H9 (cell line): ENCODE data around the gene CREG2. TPM values are rescaled to one million over a fixed set of nuclear protein-coding genes. Genes with fewer than 3 reads are reported as not detected.

ENCODE experiments used
- DNase-seq: peaks from one replicate; pipeline ENCODE4 v3.0.0-alpha.2; 2017
- H2AFZ ChIP-seq: one replicate; pipeline ENCODE4 v1.6.1; 2013; ENCODE audit warnings: mild to moderate bottlenecking, low read length, control low read depth, moderate library complexity
- H2AK5ac ChIP-seq: 2 replicates; pipeline ENCODE4 v1.6.1; 2013; ENCODE audit warnings: low read length, control low read depth, mixed read lengths; ENCODE audit not compliant: insufficient read length
- H2BK120ac ChIP-seq: one replicate; pipeline ENCODE4 v1.6.1; 2013; ENCODE audit warnings: low read depth, mild to moderate bottlenecking, low read length, control low read depth, inconsistent platforms; ENCODE audit not compliant: poor library complexity, severe bottlenecking
- H2BK12ac ChIP-seq: 2 replicates; pipeline ENCODE4 v1.6.1; 2013; ENCODE audit warnings: low read length, control low read depth, mixed read lengths, low read depth; ENCODE audit not compliant: insufficient read length
- H2BK15ac ChIP-seq: 2 replicates; pipeline ENCODE4 v1.6.1; 2013; ENCODE audit warnings: low read depth, low read length, control low read depth
- H2BK20ac ChIP-seq: one replicate; pipeline ENCODE4 v1.6.1; 2013; ENCODE audit warnings: low read depth, mild to moderate bottlenecking, low read length, control low read depth, inconsistent platforms; ENCODE audit not compliant: poor library complexity, severe bottlenecking
- H2BK5ac ChIP-seq: 2 replicates; pipeline ENCODE4 v1.6.1; 2013; ENCODE audit warnings: low read length, control low read depth, mixed read lengths; ENCODE audit not compliant: insufficient read length
- H3K14ac ChIP-seq: 2 replicates; pipeline ENCODE4 v1.6.1; 2013; ENCODE audit warnings: low read length, control low read depth; ENCODE audit not compliant: insufficient read depth
- H3K18ac ChIP-seq: 2 replicates; pipeline ENCODE4 v1.6.1; 2013; ENCODE audit warnings: low read depth, mild to moderate bottlenecking, mixed read lengths, low read length, control low read depth; ENCODE audit not compliant: insufficient read length
- H3K23ac ChIP-seq: 2 replicates; pipeline ENCODE4 v1.6.1; 2013; ENCODE audit warnings: low read length, control low read depth, mixed read lengths, low read depth; ENCODE audit not compliant: insufficient read length
- H3K23me2 ChIP-seq: 2 replicates; pipeline ENCODE4 v1.6.1; 2013; ENCODE audit warnings: low read depth, mild to moderate bottlenecking, mixed read lengths, low read length, control low read depth; ENCODE audit not compliant: insufficient read length, poor library complexity, severe bottlenecking
- H3K27ac ChIP-seq: 2 replicates; pipeline ENCODE4 v1.5.1; 2013; ENCODE audit warnings: low read length, control low read depth, mixed read lengths, low read depth; ENCODE audit not compliant: insufficient read length
- H3K27me3 ChIP-seq: 2 replicates; pipeline ENCODE4 v1.6.1; 2013; ENCODE audit warnings: low read length, control low read depth, inconsistent platforms; ENCODE audit not compliant: insufficient read depth
- H3K4ac ChIP-seq: 2 replicates; pipeline ENCODE4 v1.6.1; 2013; ENCODE audit warnings: low read depth, mild to moderate bottlenecking, control low read depth, inconsistent platforms, low read length, moderate library complexity
- H3K4me1 ChIP-seq: 2 replicates; pipeline ENCODE4 v1.6.1; 2013; ENCODE audit warnings: low read length, control low read depth, inconsistent platforms; ENCODE audit not compliant: insufficient read depth
- H3K4me2 ChIP-seq: 2 replicates; pipeline ENCODE4 v1.6.1; 2013; ENCODE audit warnings: low read length, control low read depth, mixed read lengths; ENCODE audit not compliant: insufficient read length, insufficient read depth
- H3K56ac ChIP-seq: 2 replicates; pipeline ENCODE4 v1.6.1; 2013; ENCODE audit warnings: low read depth, mild to moderate bottlenecking, mixed read lengths, low read length, control low read depth; ENCODE audit not compliant: insufficient read length
- H3K79me1 ChIP-seq: 2 replicates; pipeline ENCODE4 v1.6.1; 2013; ENCODE audit warnings: low read depth, mild to moderate bottlenecking, moderate library complexity, low read length, control low read depth, inconsistent platforms; ENCODE audit not compliant: insufficient read depth, poor library complexity, severe bottlenecking
- H3K79me2 ChIP-seq: 2 replicates; pipeline ENCODE4 v1.6.1; 2013; ENCODE audit warnings: low read length, control low read depth, inconsistent platforms; ENCODE audit not compliant: insufficient read depth
- H3K9ac ChIP-seq: 2 replicates; pipeline ENCODE4 v1.6.1; 2013; ENCODE audit warnings: low read length, control low read depth, mixed read lengths; ENCODE audit not compliant: insufficient read length; ENCODE audit errors: extremely low read depth
- H3K9me3 ChIP-seq: one replicate; pipeline ENCODE4 v1.6.1; 2013; ENCODE audit warnings: low read depth, low read length, inconsistent platforms; ENCODE audit not compliant: control insufficient read depth
- H3T11ph ChIP-seq: one replicate; pipeline ENCODE4 v1.6.1; 2013; ENCODE audit warnings: mild to moderate bottlenecking, low read length, control low read depth, inconsistent platforms
- H4K20me1 ChIP-seq: one replicate; pipeline ENCODE4 v1.6.1; 2013; ENCODE audit not compliant: control insufficient read depth, insufficient read length, insufficient read depth
- H4K5ac ChIP-seq: 2 replicates; pipeline ENCODE4 v1.6.1; 2013; ENCODE audit warnings: low read depth, mild to moderate bottlenecking, mixed read lengths, low read length, control low read depth; ENCODE audit not compliant: insufficient read length
- H4K8ac ChIP-seq: replicated peaks from 2 replicates; pipeline ENCODE4 v1.6.1; 2013; ENCODE audit warnings: low read length, control low read depth, mixed read lengths, low read depth; ENCODE audit not compliant: insufficient read length
- H4K91ac ChIP-seq: 2 replicates; pipeline ENCODE4 v1.6.1; 2013; ENCODE audit warnings: low read depth, mild to moderate bottlenecking, moderate library complexity, mixed read lengths, low read length, control low read depth; ENCODE audit not compliant: insufficient read length
- H3K27ac Mint-ChIP-seq, 3 experiments: 2 replicates in 2 of 3; 3 replicates in 1 of 3; pipeline ENCODE4 v1.8.0; 2020 to 2021; ENCODE audit warnings: mixed read lengths in 3 of 3, mild to moderate bottlenecking in 1 of 3, moderate library complexity in 1 of 3
- H3K27me3 Mint-ChIP-seq: 2 replicates; pipeline ENCODE4 v1.8.0; 2021; ENCODE audit warnings: low read depth, mild to moderate bottlenecking, moderate library complexity, mixed read lengths
- H3K36me3 Mint-ChIP-seq, 3 experiments: 2 replicates in 2 of 3; 3 replicates in 1 of 3; pipeline ENCODE4 v1.8.0; 2020 to 2021; ENCODE audit warnings: low read depth in 3 of 3, mixed read lengths in 3 of 3; ENCODE audit not compliant: insufficient read depth in 1 of 3
- H3K4me1 Mint-ChIP-seq, 2 experiments: 2 replicates each; pipeline ENCODE4 v1.8.0; 2020; ENCODE audit warnings: mixed read lengths in 2 of 2
- H3K4me3 Mint-ChIP-seq, 2 experiments: 2 replicates in 1 of 2; 3 replicates in 1 of 2; pipeline ENCODE4 v1.8.0; 2020 to 2021; ENCODE audit warnings: mild to moderate bottlenecking in 2 of 2, mixed read lengths in 2 of 2, moderate library complexity in 1 of 2
- H3K9me3 Mint-ChIP-seq, 2 experiments: 2 replicates in 1 of 2; 3 replicates in 1 of 2; pipeline ENCODE4 v1.8.0; 2020; ENCODE audit warnings: mild to moderate bottlenecking in 2 of 2, mixed read lengths in 2 of 2, moderate library complexity in 1 of 2
- WGBS: extraction: QIAGEN DNeasy Blood & Tissue Kit; methylation state at CpG from one replicate; pipeline ENCODE4 v1.1.7; 2013; ENCODE audit warnings: missing lambda C conversion rate, low lambda C conversion rate, mixed read lengths; ENCODE audit not compliant: insufficient read length; ENCODE audit errors: extremely low coverage; 5-methylcytosine and 5-hydroxymethylcytosine counted together
- total RNA-seq: library from RNA; stranded (reverse); gene quantifications from 2 replicates; pipeline ENCODE4 v1.2.1, GENCODE V29; 2021
- TF ChIP-seq, protein P1 (sequence below): fragments of 200-600 bp; sonication (generic); conservative IDR thresholded peaks from 3 replicates; pipeline ENCODE4 v1.8.0; 2021; ENCODE audit warnings: antibody characterized with exemption, mild to moderate bottlenecking

The CREG2 gene
- total RNA-seq, 1 experiment from 2014 or later: 0.77 TPM

DNA sequence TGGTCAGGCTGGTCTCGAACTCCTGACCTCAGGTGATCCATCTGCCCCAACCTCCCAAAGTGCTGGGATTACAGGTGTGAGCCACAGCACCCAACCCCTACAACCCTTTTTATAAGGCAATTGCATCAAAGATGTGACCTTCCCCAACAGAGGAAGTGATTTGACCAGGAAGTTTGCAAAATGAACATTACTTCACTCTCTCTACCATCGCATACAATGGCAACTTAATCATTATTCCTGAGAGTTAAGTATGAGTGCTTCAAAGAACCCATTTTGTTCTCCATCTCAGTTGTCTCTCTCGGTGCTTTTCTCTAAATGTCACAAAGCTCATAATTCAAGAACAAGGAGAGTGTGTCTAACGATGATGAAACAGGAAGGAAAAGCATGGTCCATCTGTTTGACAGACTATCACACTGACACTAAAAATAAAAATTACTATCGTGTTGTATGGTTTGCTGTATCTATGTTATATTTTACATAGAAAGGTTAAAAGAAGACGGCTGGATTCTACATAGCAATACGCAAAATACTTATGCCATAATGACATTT, 18.1 kb upstream of the CREG2 start:
- no peak overlapping the region for H2AFZ ChIP-seq
- H4K8ac ChIP-seq: no peak overlapping the region
- no peak overlapping the region for H3K4me2 ChIP-seq
- no peaks in the 10 kb centered on the region for H4K20me1 ChIP-seq
- H2BK120ac ChIP-seq: no peak overlapping the region
- Mint-ChIP-seq H3K36me3 (no peaks in the 10 kb centered on the region), H3K4me1 (peaks cover 8% of the 10 kb centered on the region in 2 experiments), H3K27ac (no peak overlapping the region), H3K9me3 (no peaks in the 10 kb centered on the region; a peak in 2 of 5 replicates), H3K27me3 (no peaks in the 10 kb centered on the region; the same call in 1 of the 2 replicates), H3K4me3 (no peak overlapping the region)
- no peaks in the 10 kb centered on the region for H3K79me1 ChIP-seq
- H3K4ac ChIP-seq: no peak overlapping the region
- TF ChIP-seq, protein P1, sequence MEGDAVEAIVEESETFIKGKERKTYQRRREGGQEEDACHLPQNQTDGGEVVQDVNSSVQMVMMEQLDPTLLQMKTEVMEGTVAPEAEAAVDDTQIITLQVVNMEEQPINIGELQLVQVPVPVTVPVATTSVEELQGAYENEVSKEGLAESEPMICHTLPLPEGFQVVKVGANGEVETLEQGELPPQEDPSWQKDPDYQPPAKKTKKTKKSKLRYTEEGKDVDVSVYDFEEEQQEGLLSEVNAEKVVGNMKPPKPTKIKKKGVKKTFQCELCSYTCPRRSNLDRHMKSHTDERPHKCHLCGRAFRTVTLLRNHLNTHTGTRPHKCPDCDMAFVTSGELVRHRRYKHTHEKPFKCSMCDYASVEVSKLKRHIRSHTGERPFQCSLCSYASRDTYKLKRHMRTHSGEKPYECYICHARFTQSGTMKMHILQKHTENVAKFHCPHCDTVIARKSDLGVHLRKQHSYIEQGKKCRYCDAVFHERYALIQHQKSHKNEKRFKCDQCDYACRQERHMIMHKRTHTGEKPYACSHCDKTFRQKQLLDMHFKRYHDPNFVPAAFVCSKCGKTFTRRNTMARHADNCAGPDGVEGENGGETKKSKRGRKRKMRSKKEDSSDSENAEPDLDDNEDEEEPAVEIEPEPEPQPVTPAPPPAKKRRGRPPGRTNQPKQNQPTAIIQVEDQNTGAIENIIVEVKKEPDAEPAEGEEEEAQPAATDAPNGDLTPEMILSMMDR: no peak
- no peak overlapping the region for H2BK15ac ChIP-seq
- H3K27me3 ChIP-seq: no peaks in the 10 kb centered on the region
- no peak overlapping the region for H2BK5ac ChIP-seq
- no peak overlapping the region for H3K14ac ChIP-seq
- no peak overlapping the region for H3K56ac ChIP-seq
- DNase-seq: no peak
- H3K9ac ChIP-seq: no peak overlapping the region
- no CpG with 5 or more reads among the region's 7 CpGs for WGBS
- H4K5ac ChIP-seq: no peak overlapping the region
- H3K27ac ChIP-seq: no peak overlapping the region
- no peak overlapping the region for H3T11ph ChIP-seq
- H3K23ac ChIP-seq: no peak overlapping the region
- H2AK5ac ChIP-seq: no peak overlapping the region
- H3K18ac ChIP-seq: no peak overlapping the region
- H2BK12ac ChIP-seq: no peak overlapping the region
- H4K91ac ChIP-seq: no peak overlapping the region
- no peaks in the 10 kb centered on the region for H3K4me1 ChIP-seq
- no peak overlapping the region for H2BK20ac ChIP-seq
- H3K9me3 ChIP-seq: no peaks in the 10 kb centered on the region
- no peaks in the 10 kb centered on the region for H3K79me2 ChIP-seq
- no peaks in the 10 kb centered on the region for H3K23me2 ChIP-seq
